Islet of Langerhans (tissue), 1 donor: ENCODE data around the gene CFAP54.
"Not testable (repeated sequence)": the region's sequence is repeated elsewhere in the genome, so short reads cannot be mapped to it uniquely, and the experiment has no call there.

Experiments used
- FAIRE-seq: peaks from one replicate; lab custom pipeline; 2011; peaks lifted over from hg19 to GRCh38; lab: Jason Lieb, UNC

The CFAP54 gene

GRCh38 chr12:96513681-96514080 lies 24.3 kb downstream of the CFAP54 start:
- no peak for FAIRE-seq

GRCh38 chr12:96514328-96514727 lies 25.0 kb downstream of the CFAP54 start:
- FAIRE-seq, result no peak

- peak; percentile 95 for FAIRE-seq
Observed at GRCh38 chr12:96516472-96517430, 27.4 kb downstream of the CFAP54 start.

- FAIRE-seq, result no peak
Observed at GRCh38 chr12:96520767-96521166, 31.4 kb downstream of the CFAP54 start.

- no peak for FAIRE-seq
Observed at GRCh38 chr12:96521895-96522682, 32.7 kb downstream of the CFAP54 start.

GRCh38 chr12:96522690-96523089 lies 33.3 kb downstream of the CFAP54 start:
- no peak for FAIRE-seq

- FAIRE-seq, result no peak
Observed at GRCh38 chr12:96526110-96526509, 36.7 kb downstream of the CFAP54 start.

- no peak for FAIRE-seq
Observed at GRCh38 chr12:96529912-96530311, 40.5 kb downstream of the CFAP54 start.

- no peak for FAIRE-seq
Observed at GRCh38 chr12:96534339-96534738, 45.0 kb downstream of the CFAP54 start.

GRCh38 chr12:96548384-96548783 lies 59.0 kb downstream of the CFAP54 start:
- FAIRE-seq, result no peak

GRCh38 chr12:96549341-96549740 lies 60.0 kb downstream of the CFAP54 start:
- FAIRE-seq, result no peak

- FAIRE-seq, result no peak
Observed at GRCh38 chr12:96570579-96570978, 81.2 kb downstream of the CFAP54 start.

- FAIRE-seq, result no peak
Observed at GRCh38 chr12:96571101-96571862, 81.9 kb downstream of the CFAP54 start.

- FAIRE-seq, result peak; percentile 98
Observed at GRCh38 chr12:96578526-96579125, 89.2 kb downstream of the CFAP54 start.

GRCh38 chr12:96585977-96586376 lies 96.6 kb downstream of the CFAP54 start:
- no peak for FAIRE-seq

GRCh38 chr12:96587691-96588090 lies 98.3 kb downstream of the CFAP54 start:
- no peak for FAIRE-seq

- no peak for FAIRE-seq
Observed at GRCh38 chr12:96590970-96591369, 101.6 kb downstream of the CFAP54 start.

GRCh38 chr12:96604374-96604773 lies 115.0 kb downstream of the CFAP54 start:
- not testable (repeated sequence) for FAIRE-seq

- FAIRE-seq, result no peak
Observed at GRCh38 chr12:96605684-96606083, 116.3 kb downstream of the CFAP54 start.

GRCh38 chr12:96606134-96606533 lies 116.8 kb downstream of the CFAP54 start:
- FAIRE-seq, result no peak

- FAIRE-seq, result no peak
Observed at GRCh38 chr12:96606644-96607043, 117.3 kb downstream of the CFAP54 start.

- FAIRE-seq, result no peak
Observed at GRCh38 chr12:96617178-96617577, 127.8 kb downstream of the CFAP54 start.
